Fibroblast of lung (primary cell): ENCODE measurements around the gene GBA2. TPM values are rescaled to one million over a fixed set of nuclear protein-coding genes. Genes with fewer than 3 reads are reported as not detected.

Experiments
- DNase-seq, 2 donors: peaks; one replicate each; pipeline versions ENCODE4 v3.0.0 to v3.0.0-alpha.2; 2010; ENCODE audit warnings: low read depth in 2 of 2
- H2AFZ ChIP-seq: 2 replicates; pipeline ENCODE4 v1.5.1; 2012; ENCODE audit warnings: low read length, control low read depth, inconsistent platforms
- H3K27ac ChIP-seq: 2 replicates; pipeline ENCODE4 v1.5.1; 2011; ENCODE audit warnings: low read length, control low read depth; ENCODE audit not compliant: insufficient read depth
- H3K27me3 ChIP-seq: 2 replicates; pipeline ENCODE4 v1.5.1; 2011; ENCODE audit warnings: mild to moderate bottlenecking, low read length; ENCODE audit not compliant: control insufficient read depth, insufficient read depth
- H3K36me3 ChIP-seq: 2 replicates; pipeline ENCODE4 v1.5.1; 2011; ENCODE audit warnings: low read length; ENCODE audit not compliant: control insufficient read depth, insufficient read depth
- H3K4me1 ChIP-seq: 2 replicates; pipeline ENCODE4 v1.5.1; 2011; ENCODE audit warnings: low read length; ENCODE audit not compliant: control insufficient read depth, insufficient read depth; ENCODE audit errors: extremely low read depth
- H3K4me2 ChIP-seq: 2 replicates; pipeline ENCODE4 v1.5.1; 2011; ENCODE audit warnings: low read length, control low read depth; ENCODE audit not compliant: insufficient read depth; ENCODE audit errors: extremely low read depth
- H3K4me3 ChIP-seq, 4 experiments: fragments of 200-600 bp in 1 of 4; sonication (generic) in 1 of 4; replicated peaks in 1 of 4; 2 replicates each; pipeline ENCODE4 v1.5.1; 2011 to 2016; ENCODE audit warnings: low read length in 4 of 4, low read depth in 3 of 4, mild to moderate bottlenecking in 3 of 4, control low read depth in 2 of 4, inconsistent platforms in 1 of 4, mixed read lengths in 1 of 4; ENCODE audit not compliant: insufficient read depth in 1 of 4; ENCODE audit errors: control extremely low read depth in 1 of 4
- H3K79me2 ChIP-seq: 2 replicates; pipeline ENCODE4 v1.5.1; 2012; ENCODE audit warnings: mild to moderate bottlenecking, low read length, inconsistent platforms; ENCODE audit not compliant: control insufficient read depth, insufficient read depth
- H3K9ac ChIP-seq: 2 replicates; pipeline ENCODE4 v1.5.1; 2011; ENCODE audit warnings: mild to moderate bottlenecking, low read length, control low read depth; ENCODE audit not compliant: insufficient read depth
- H3K9me3 ChIP-seq: 2 replicates; pipeline ENCODE4 v1.5.1; 2012; ENCODE audit warnings: low read depth, low read length; ENCODE audit not compliant: control insufficient read depth, insufficient read depth
- H4K20me1 ChIP-seq: 2 replicates; pipeline ENCODE4 v1.5.1; 2011; ENCODE audit warnings: low read length; ENCODE audit not compliant: control insufficient read depth, insufficient read depth; ENCODE audit errors: extremely low read depth
- EZH2 ChIP-seq: IDR thresholded peaks from 2 replicates; pipeline ENCODE4 v1.5.1; 2012; ENCODE audit warnings: low read length, control low read depth, mild to moderate bottlenecking; ENCODE audit errors: missing control alignments
- polyA plus RNA-seq, 2 donors: library from polyadenylated mRNA; depleted of rRNA in 1 of 2; stranded (reverse) in 1 of 2; unstranded in 1 of 2; fragments of >200 nt; gene quantifications; 2 replicates each; pipeline ENCODE4 v1.2.1, GENCODE V29; 2011 to 2012; ENCODE audit warnings: missing spikeins in 1 of 2
- total RNA-seq: library from RNA; depleted of rRNA; stranded (reverse); fragments of >200 nt; gene quantifications from 2 replicates; pipeline ENCODE4 v1.2.1, GENCODE V29; 2014
- TF ChIP-seq, protein P1 (sequence below), 2 donors: IDR thresholded peaks in 1 of 2; conservative IDR thresholded peaks in 1 of 2; 1 replicate in 1 of 2; 2 replicates in 1 of 2; pipeline ENCODE4 v1.5.1; 2011 to 2012; ENCODE audit warnings: low read length in 2 of 2, control low read depth in 1 of 2, inconsistent platforms in 1 of 2, low read depth in 1 of 2, mild to moderate bottlenecking in 1 of 2

The GBA2 gene
- total and polyA plus RNA-seq, 2 donors (not counting 1 experiment from before 2014, with no cell fraction given) = 23.9 to 25.5 TPM

DNA sequence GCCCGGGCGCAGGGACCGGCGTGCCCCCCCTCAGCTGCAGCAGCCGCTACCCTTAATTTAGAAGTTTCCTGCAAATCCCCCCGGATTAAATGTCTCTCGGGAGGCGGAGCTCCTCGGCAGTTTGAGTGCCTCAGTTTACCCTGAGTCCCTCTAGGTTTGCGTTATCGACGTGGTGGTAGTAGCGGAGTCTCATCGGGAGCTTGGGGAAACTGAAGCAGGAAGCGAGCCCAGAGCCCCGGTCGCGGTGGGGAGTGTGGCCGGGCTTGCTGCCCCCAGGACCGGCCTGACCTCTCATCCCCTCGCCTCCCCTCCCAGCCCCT, 58.8 kb downstream of the GBA2 start:
- Histone ChIP-seq H3K4me2 (peak overlapping the region; percentile 49), H3K79me2 (peaks cover 43% of the 10 kb centered on the region), H3K9me3 (no peaks in the 10 kb centered on the region), H2AFZ (no peak overlapping the region), H3K36me3 (peaks cover 14% of the 10 kb centered on the region), H4K20me1 (peaks cover 2% of the 10 kb centered on the region), H3K9ac (peak overlapping the region; percentile 73), H3K4me3 (peak overlapping the region; percentile 57 to 99 (median 66)), H3K27me3 (no peaks in the 10 kb centered on the region), H3K27ac (peak overlapping the region; percentile 84), H3K4me1 (peaks cover 20% of the 10 kb centered on the region)
- DNase-seq = peak in 1 of 2 donors; percentile 41
- TF ChIP-seq, protein P1, sequence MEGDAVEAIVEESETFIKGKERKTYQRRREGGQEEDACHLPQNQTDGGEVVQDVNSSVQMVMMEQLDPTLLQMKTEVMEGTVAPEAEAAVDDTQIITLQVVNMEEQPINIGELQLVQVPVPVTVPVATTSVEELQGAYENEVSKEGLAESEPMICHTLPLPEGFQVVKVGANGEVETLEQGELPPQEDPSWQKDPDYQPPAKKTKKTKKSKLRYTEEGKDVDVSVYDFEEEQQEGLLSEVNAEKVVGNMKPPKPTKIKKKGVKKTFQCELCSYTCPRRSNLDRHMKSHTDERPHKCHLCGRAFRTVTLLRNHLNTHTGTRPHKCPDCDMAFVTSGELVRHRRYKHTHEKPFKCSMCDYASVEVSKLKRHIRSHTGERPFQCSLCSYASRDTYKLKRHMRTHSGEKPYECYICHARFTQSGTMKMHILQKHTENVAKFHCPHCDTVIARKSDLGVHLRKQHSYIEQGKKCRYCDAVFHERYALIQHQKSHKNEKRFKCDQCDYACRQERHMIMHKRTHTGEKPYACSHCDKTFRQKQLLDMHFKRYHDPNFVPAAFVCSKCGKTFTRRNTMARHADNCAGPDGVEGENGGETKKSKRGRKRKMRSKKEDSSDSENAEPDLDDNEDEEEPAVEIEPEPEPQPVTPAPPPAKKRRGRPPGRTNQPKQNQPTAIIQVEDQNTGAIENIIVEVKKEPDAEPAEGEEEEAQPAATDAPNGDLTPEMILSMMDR (conservative IDR thresholded peaks at IDR 0.05 in 1 of 2, IDR thresholded peaks at IDR 0.05 in 1 of 2; ENCODE audit: low read depth in 1 of 2, low read length in 2 of 2) = no peak
- TF ChIP-seq EZH2 = no peak

DNA sequence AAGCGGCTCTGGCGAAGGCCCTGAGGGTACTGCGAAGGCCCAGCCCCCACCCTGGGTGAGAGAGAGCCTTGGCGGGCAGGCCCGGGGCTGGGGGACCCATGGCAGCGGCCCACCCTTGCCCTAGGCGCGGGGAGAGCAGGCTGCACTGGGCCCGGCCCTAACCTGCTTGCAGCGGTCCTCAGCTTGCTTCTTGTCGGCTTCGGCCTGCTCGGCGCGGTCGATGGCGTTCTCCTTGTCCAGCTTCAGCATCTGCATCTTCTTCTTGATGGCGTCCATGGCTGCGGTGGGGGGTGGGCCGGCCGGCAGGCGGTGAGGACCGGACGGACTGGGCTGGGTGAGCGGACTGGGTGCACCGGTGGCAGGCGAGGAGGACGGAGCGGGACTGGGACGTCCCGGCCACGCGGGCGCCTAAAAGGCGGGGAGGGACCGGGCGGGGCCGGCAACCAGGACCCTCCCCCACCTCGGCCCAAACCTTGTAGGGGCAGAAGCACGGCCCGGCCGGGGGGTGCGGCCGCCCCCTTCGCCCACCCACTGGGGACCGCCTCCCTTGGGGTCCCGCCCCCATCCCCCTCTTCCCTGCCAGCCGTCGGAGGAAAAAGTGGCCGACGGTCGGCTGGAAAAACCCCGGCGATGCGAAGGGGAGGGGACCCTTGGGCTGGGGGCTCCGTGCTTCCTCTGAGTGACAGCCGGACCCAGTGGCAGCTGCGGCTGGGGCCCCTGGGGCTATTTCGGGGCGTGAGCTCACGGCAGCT, 59.3 kb downstream of the GBA2 start, which contains the start of gene TPM2:
TPM2 (minus strand) TSS at position 384 of the 752 bp plus-strand sequence; CDS start at position 276, 108 bp downstream.
- H2AFZ ChIP-seq = no peak within 1 kb of the TSS
- H4K20me1 ChIP-seq = peaks cover 2% of the 10 kb centered on the region
- TF ChIP-seq, protein P1 (conservative IDR thresholded peaks at IDR 0.05 in 1 of 2, IDR thresholded peaks at IDR 0.05 in 1 of 2; ENCODE audit: low read depth in 1 of 2, low read length in 2 of 2) = no peak
- TF ChIP-seq EZH2 = no peak

DNA sequence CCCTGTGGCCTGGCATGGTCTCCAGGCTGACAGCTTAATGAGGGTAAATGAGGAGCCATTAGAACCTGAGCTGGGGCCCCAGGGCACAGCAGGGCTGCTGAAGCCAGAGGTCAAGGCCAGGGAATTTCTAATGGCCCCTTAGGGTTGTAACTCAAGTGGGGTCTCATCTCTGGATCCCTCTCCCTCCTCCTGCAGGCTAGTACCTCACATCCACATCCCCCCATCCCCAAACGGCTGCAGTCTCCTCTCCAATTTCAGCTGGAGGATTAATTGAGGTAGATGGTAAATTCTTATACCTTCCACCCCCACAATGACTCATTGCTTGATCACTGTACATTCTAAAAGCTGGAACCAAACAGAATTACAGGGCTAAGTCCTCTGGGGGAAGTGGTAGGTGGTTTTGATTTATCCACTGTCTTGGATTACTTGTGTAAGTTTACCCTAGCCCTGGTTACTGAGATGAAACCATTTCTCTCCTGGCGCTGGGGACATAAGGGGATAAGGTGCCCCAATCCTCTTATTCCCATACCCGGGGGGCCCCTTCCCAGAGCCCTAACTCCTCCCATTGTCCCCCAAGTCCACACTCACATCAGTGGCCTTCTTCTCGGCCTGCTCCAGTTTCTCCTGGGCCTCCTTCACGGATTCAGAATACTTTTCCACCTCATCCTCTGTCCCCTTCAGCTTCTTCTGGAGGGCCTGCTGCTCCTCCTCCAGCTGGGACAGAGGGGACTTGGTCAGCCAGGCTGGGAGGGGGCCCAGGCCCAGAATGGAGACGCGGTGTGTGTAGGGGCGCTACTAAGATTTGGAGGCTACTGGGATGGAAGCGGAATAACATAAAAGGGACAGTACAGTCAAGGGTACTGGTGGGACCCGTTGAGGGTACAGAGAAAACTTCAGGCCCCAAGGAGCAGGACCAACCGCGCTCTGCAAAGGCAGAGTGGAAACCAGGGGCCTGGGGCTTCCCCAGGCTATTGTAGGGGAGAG, 60.2 kb downstream of the GBA2 start:
- TF ChIP-seq EZH2 = no peak
- TF ChIP-seq, protein P1 (conservative IDR thresholded peaks at IDR 0.05 in 1 of 2, IDR thresholded peaks at IDR 0.05 in 1 of 2; ENCODE audit: low read depth in 1 of 2, low read length in 2 of 2) = no peak
- Histone ChIP-seq H3K36me3 (peaks cover 25% of the 10 kb centered on the region), H3K27me3 (no peaks in the 10 kb centered on the region), H3K4me1 (peaks cover 29% of the 10 kb centered on the region), H3K4me3 (peak overlapping the region; percentile 57 to 99 (median 67)), H4K20me1 (peaks cover 2% of the 10 kb centered on the region), H2AFZ (no peak overlapping the region), H3K4me2 (peak overlapping the region; percentile 99), H3K9me3 (no peaks in the 10 kb centered on the region), H3K9ac (peak overlapping the region; percentile 73), H3K79me2 (peaks cover 52% of the 10 kb centered on the region), H3K27ac (peak overlapping the region; percentile 84)
- peak; percentile 79 to 86 for DNase-seq

More for the DNA sequence above, 59.3 kb downstream of the GBA2 start, which contains the start of gene TPM2:
- Histone ChIP-seq H3K4me3 (peak within 1 kb of the TSS; percentile 57 to 99 (median 67)), H3K4me2 (peak within 1 kb of the TSS; percentile 99), H3K79me2 (peaks cover 48% of the 10 kb centered on the region), H3K4me1 (peaks cover 25% of the 10 kb centered on the region), H3K9me3 (no peaks in the 10 kb centered on the region), H3K36me3 (peaks cover 19% of the 10 kb centered on the region), H3K27ac (peak within 1 kb of the TSS; percentile 84), H3K27me3 (no peaks in the 10 kb centered on the region), H3K9ac (peak within 1 kb of the TSS; percentile 73)
- DNase-seq = peak; percentile 86 to 90
